IMR-90 (cell line): ENCODE measurements around the gene MRTFA. TPM values are rescaled to one million over a fixed set of nuclear protein-coding genes. Genes with fewer than 3 reads are reported as not detected.

Source experiments
- ATAC-seq: fragments of 200-7000 bp; cut with Tn5 transposase; 2 replicates; pipeline ENCODE4 v1.9.1; 2020; ENCODE audit warnings: low read depth, mild to moderate bottlenecking, moderate library complexity
- BruUV-seq: library from RNA; stranded (reverse); fragments of 400-500 nt; replicated peaks from 2 replicates; lab custom pipeline; 2021; lab: Mats Ljungman, UMichigan
- CTCF ChIA-PET: fragments of 300-600 bp; formaldehyde crosslinking; extraction: SDS; loops from one replicate; lab custom pipeline; 2021; ENCODE audit warnings: antibody characterized with exemption; lab: Yijun Ruan, JAX
- POLR2A ChIA-PET: fragments of 300-600 bp; sonication (Branson Sonifier 250); formaldehyde crosslinking; loops from one replicate; lab custom pipeline; 2022; ENCODE audit warnings: antibody characterized with exemption; ENCODE audit not compliant: unreplicated experiment; lab: Charles Lee
- DNase-seq: peaks from one replicate; pipeline ENCODE4 v3.0.0; 2013
- H2AFZ ChIP-seq: replicated peaks from 2 replicates; pipeline ENCODE3; 2013; ENCODE audit warnings: low read length, mild to moderate bottlenecking; ENCODE audit not compliant: poor library complexity
- H2AK5ac ChIP-seq: 2 replicates; pipeline ENCODE4 v1.6.1; 2013; ENCODE audit warnings: low read depth, low read length, inconsistent platforms
- H2AK9ac ChIP-seq: replicated peaks from 2 replicates; pipeline ENCODE3; 2013; ENCODE audit warnings: mild to moderate bottlenecking, low read depth, low read length, moderate library complexity; ENCODE audit not compliant: poor library complexity
- H2BK120ac ChIP-seq: 2 replicates; pipeline ENCODE4 v1.6.1; 2013; ENCODE audit warnings: low read depth, low read length, inconsistent platforms
- H2BK15ac ChIP-seq: 3 replicates; pipeline ENCODE4 v1.6.1; 2013; ENCODE audit warnings: low read depth, low read length, inconsistent platforms
- H2BK20ac ChIP-seq: 2 replicates; pipeline ENCODE4 v1.6.1; 2013; ENCODE audit warnings: low read depth, mild to moderate bottlenecking, inconsistent platforms, low read length, moderate library complexity
- H2BK5ac ChIP-seq: 2 replicates; pipeline ENCODE4 v1.6.1; 2013; ENCODE audit warnings: mild to moderate bottlenecking, low read depth, low read length, inconsistent platforms; ENCODE audit not compliant: poor library complexity, severe bottlenecking
- H3K14ac ChIP-seq: replicated peaks from 2 replicates; pipeline ENCODE4 v1.6.1; 2013; ENCODE audit warnings: low read depth, low read length, inconsistent platforms
- H3K18ac ChIP-seq: 2 replicates; pipeline ENCODE4 v1.6.1; 2013; ENCODE audit warnings: low read depth, low read length, control low read depth
- H3K23ac ChIP-seq: 2 replicates; pipeline ENCODE4 v1.6.1; 2013; ENCODE audit warnings: low read depth, low read length, inconsistent platforms
- H3K27ac ChIP-seq: 2 replicates; pipeline ENCODE4 v1.5.1; 2013; ENCODE audit warnings: mild to moderate bottlenecking, control low read depth, low read length; ENCODE audit not compliant: insufficient read depth
- H3K27me3 ChIP-seq: 2 replicates; pipeline ENCODE4 v1.6.1; 2013; ENCODE audit warnings: low read length; ENCODE audit not compliant: control insufficient read depth, insufficient read depth
- H3K36me3 ChIP-seq: 2 replicates; pipeline ENCODE4 v1.6.1; 2013; ENCODE audit warnings: low read length, mixed read lengths; ENCODE audit not compliant: control insufficient read depth, insufficient read depth
- H3K4ac ChIP-seq: 2 replicates; pipeline ENCODE4 v1.6.1; 2013; ENCODE audit warnings: low read depth, low read length, inconsistent platforms
- H3K4me1 ChIP-seq: 2 replicates; pipeline ENCODE4 v1.6.1; 2013; ENCODE audit warnings: low read length, mixed read lengths; ENCODE audit not compliant: control insufficient read depth, insufficient read depth
- H3K4me2 ChIP-seq: 2 replicates; pipeline ENCODE4 v1.6.1; 2013; ENCODE audit warnings: low read depth, mild to moderate bottlenecking, control low read depth, low read length, moderate library complexity
- H3K4me3 ChIP-seq: 2 replicates; pipeline ENCODE4 v1.5.1; 2013; ENCODE audit warnings: low read depth, mild to moderate bottlenecking, control low read depth, low read length, moderate library complexity; ENCODE audit not compliant: insufficient read depth
- H3K56ac ChIP-seq: 2 replicates; pipeline ENCODE4 v1.6.1; 2013; ENCODE audit warnings: low read length, inconsistent platforms; ENCODE audit not compliant: insufficient read depth; ENCODE audit errors: extremely low read depth
- H3K79me1 ChIP-seq, 2 experiments: 2 replicates each; pipeline ENCODE4 v1.6.1; 2013; ENCODE audit warnings: low read length in 2 of 2, inconsistent platforms in 1 of 2, low read depth in 1 of 2
- H3K9ac ChIP-seq: 2 replicates; pipeline ENCODE4 v1.6.1; 2013; ENCODE audit warnings: low read depth, low read length, control low read depth
- H3K9me1 ChIP-seq: 2 replicates; pipeline ENCODE4 v1.6.1; 2013; ENCODE audit warnings: low read length, inconsistent platforms; ENCODE audit not compliant: insufficient read depth
- H3K9me3 ChIP-seq: 2 replicates; pipeline ENCODE4 v1.6.1; 2013; ENCODE audit warnings: low read length; ENCODE audit not compliant: control insufficient read depth, insufficient read depth
- H4K20me1 ChIP-seq: 2 replicates; pipeline ENCODE4 v1.6.1; 2013; ENCODE audit warnings: low read length, inconsistent platforms; ENCODE audit not compliant: insufficient read depth
- H4K5ac ChIP-seq: 2 replicates; pipeline ENCODE4 v1.6.1; 2013; ENCODE audit warnings: mild to moderate bottlenecking, low read depth, low read length, control low read depth
- H4K8ac ChIP-seq, 2 experiments: 2 replicates each; pipeline ENCODE4 v1.6.1; 2013; ENCODE audit warnings: low read depth in 2 of 2, low read length in 2 of 2, control low read depth in 1 of 2, inconsistent platforms in 1 of 2
- H4K91ac ChIP-seq: 2 replicates; pipeline ENCODE4 v1.6.1; 2013; ENCODE audit warnings: low read depth, low read length, inconsistent platforms; ENCODE audit not compliant: insufficient read depth
- POLR2A ChIP-seq: IDR thresholded peaks from 2 replicates; pipeline ENCODE4 v1.6.1; 2012; ENCODE audit warnings: mild to moderate bottlenecking, low read depth, low read length
- whole genome bisulfite sequencing, 2 experiments: methylation state at CpG; one replicate each; pipeline versions ENCODE4 v1.1.5 to v1.1.7; 2013; ENCODE audit warnings: missing lambda C conversion rate in 2 of 2; ENCODE audit not compliant: insufficient read length in 1 of 2; ENCODE audit errors: extremely low coverage in 2 of 2; 5-methylcytosine and 5-hydroxymethylcytosine counted together
- dilution Hi-C: fragments of 300-500 bp; cut with HindIII; formaldehyde crosslinking; loops from one replicate; pipeline ENCODE4 v1.14.3; 2018; ENCODE audit warnings: low sequenced_read_pairs; ENCODE audit not compliant: unreplicated experiment
- in situ Hi-C: fragments of 300-500 bp; cut with MboI; formaldehyde crosslinking; loops from 3 replicates; pipeline ENCODE4 v1.14.3; 2019; ENCODE audit warnings: low sequenced_read_pairs, inconsistent platforms, mixed read lengths
- intact Hi-C: fragments of 100-400 bp; cut with micrococcal nuclease; formaldehyde crosslinking; loops from 2 replicates; pipeline ENCODE4 v1.10.0; 2022
- polyA plus RNA-seq, 3 experiments: library from polyadenylated mRNA; depleted of rRNA; stranded (reverse); fragments of >200 nt; gene quantifications; 2 replicates each; pipeline ENCODE4 v1.2.3, GENCODE V29; 2012; ENCODE audit warnings: low replicate concordance in 1 of 3
- total RNA-seq: library from RNA; depleted of rRNA; stranded (reverse); fragments of >200 nt; gene quantifications from 2 replicates; pipeline ENCODE4 v1.2.3, GENCODE V29; 2012
- TF ChIP-seq, protein P1 (sequence below): fragments of 150-350 bp; IDR thresholded peaks from 2 replicates; pipeline ENCODE4 v1.6.1; 2017; ENCODE audit warnings: mild to moderate bottlenecking, antibody characterized with exemption, low read length, low read depth

Gene MRTFA
- total and polyA plus RNA-seq, 2 of the 4 experiments (the other 2 are of a cell fraction), result 12.5 to 17.2 TPM

DNA sequence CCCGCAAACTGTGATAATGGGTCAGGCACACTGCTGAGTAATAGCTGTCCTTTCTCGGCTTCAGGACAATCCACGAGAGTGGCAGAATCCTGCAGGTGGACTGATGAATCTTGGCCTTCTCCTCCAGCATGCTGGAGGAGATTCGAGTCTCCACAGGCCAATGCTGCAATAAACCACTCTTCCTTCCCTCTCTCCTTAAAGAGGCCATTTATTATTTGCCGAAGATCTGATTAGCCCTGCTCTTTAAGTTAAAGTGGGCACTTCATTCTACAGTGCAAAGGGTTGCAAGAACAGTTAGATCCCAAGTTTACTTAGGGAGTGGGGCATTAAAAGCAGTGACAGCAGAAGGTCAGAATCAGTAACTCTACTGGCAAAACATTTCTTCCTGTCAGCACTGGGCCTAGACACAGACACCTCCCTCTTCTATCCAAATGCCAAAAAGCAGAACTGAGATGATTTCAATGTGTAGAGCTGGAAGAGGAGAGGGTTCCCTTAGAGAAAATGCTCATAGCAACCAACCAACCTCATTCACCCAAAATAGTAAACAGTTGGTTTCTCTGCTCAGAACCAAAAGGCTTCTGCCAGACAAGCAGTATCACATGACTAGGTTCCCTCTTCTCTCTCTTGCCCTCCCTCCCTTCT, 144.4 kb downstream of the MRTFA start:
- Histone ChIP-seq H3K4me1 (peaks cover 20% of the 10 kb centered on the region), H2AK5ac (peak overlapping the region; percentile 44; the same call in 1 of the 2 replicates), H4K20me1 (peaks cover 8% of the 10 kb centered on the region; the same call in 1 of the 2 replicates), H2AFZ (no peak overlapping the region), H3K9me3 (no peaks in the 10 kb centered on the region), H3K79me1 (peaks cover 17 to 73% of the 10 kb centered on the region in 2 experiments), H3K4ac (peak overlapping the region; percentile 66), H3K36me3 (peaks cover 1% of the 10 kb centered on the region; the same call in 1 of the 2 replicates), H4K91ac (peak overlapping the region; percentile 43), H2BK20ac (peak overlapping the region; percentile 33; the same call in 1 of the 2 replicates), H4K5ac (peak overlapping the region; percentile 55; the same call in 1 of the 2 replicates), H3K4me2 (peak overlapping the region; percentile 26), H3K9me1 (peaks cover 22% of the 10 kb centered on the region), H2BK5ac (peak overlapping the region; percentile 52), H3K14ac (peak overlapping the region; percentile 15), H3K23ac (peak overlapping the region; percentile 41), H2BK120ac (peak overlapping the region; percentile 52), H3K18ac (peak overlapping the region; percentile 56), H3K9ac (no peak overlapping the region), H4K8ac (peak overlapping the region in 1 of 2 experiments; percentile 4; a peak in 2 of 4 replicates), H3K27me3 (no peaks in the 10 kb centered on the region), H3K56ac (no peak overlapping the region), H3K4me3 (no peak overlapping the region), H3K27ac (peak overlapping the region; percentile 25; the same call in 1 of the 2 replicates), H2AK9ac (no peak overlapping the region), H2BK15ac (peak overlapping the region; percentile 12; the same call in 1 of the 3 replicates)
- CTCF ChIA-PET, result no interaction called here
- no TSS peak for BruUV-seq
- DNase-seq (peak; percentile 40), ATAC-seq (peak; percentile 35)
- intact Hi-C loops (no loop called here), in situ Hi-C loops (no loop called here), dilution Hi-C loops (no loop called here)
- TF ChIP-seq, protein P1, sequence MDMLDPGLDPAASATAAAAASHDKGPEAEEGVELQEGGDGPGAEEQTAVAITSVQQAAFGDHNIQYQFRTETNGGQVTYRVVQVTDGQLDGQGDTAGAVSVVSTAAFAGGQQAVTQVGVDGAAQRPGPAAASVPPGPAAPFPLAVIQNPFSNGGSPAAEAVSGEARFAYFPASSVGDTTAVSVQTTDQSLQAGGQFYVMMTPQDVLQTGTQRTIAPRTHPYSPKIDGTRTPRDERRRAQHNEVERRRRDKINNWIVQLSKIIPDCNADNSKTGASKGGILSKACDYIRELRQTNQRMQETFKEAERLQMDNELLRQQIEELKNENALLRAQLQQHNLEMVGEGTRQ, result peak; percentile 35; the same call in 1 of the 2 replicates
- no peak for TF ChIP-seq POLR2A
- POLR2A ChIA-PET, result no interaction called here
- 61% methylated on average over 2 of the region's 5 CpGs; no CpG with 5 or more reads in 1 of the 2 experiments for WGBS, 2 experiments
